Lower leg skin (tissue), 3 donors: ENCODE measurements around the gene GSTA3.
"Not testable (repeated sequence)": the region's sequence is repeated elsewhere in the genome, so short reads cannot be mapped to it uniquely, and the experiment has no call there.

Source experiments
- POLR2A ChIP-seq, 2 donors: fragments of 450-650 bp; IDR thresholded peaks; one replicate each; pipeline ENCODE4 v1.6.1; 2016 to 2017; ENCODE audit warnings: antibody characterized with exemption in 2 of 2, mild to moderate bottlenecking in 1 of 2, moderate library complexity in 1 of 2
- TF ChIP-seq, protein P1 (sequence below), 3 donors: fragments of 450-650 bp; IDR thresholded peaks; one replicate each; pipeline ENCODE4 v1.5.1; 2016; ENCODE audit warnings: antibody characterized with exemption in 3 of 3, mild to moderate bottlenecking in 3 of 3, moderate library complexity in 2 of 3

DNA sequence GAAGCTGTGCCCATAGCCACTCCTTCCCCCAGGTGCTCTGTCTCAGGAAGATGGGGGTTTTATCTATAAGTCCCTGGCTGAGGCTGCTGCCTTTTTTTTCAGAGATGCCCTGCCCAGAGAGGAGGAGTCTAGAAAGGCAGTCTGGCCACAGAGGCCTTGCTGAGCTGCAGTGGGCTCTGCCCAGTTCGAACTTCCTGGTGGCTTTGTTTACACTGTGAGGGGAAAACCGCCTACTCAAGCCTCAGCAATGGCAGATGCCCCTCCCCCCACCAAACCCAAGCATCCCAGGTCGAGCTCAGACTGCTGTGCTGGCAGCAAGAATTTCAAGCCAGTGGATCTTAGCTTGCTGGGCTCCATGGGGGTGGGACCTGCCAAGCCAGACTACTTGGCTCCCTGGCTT, 53.4 kb downstream of the GSTA3 start:
- TF ChIP-seq, protein P1, sequence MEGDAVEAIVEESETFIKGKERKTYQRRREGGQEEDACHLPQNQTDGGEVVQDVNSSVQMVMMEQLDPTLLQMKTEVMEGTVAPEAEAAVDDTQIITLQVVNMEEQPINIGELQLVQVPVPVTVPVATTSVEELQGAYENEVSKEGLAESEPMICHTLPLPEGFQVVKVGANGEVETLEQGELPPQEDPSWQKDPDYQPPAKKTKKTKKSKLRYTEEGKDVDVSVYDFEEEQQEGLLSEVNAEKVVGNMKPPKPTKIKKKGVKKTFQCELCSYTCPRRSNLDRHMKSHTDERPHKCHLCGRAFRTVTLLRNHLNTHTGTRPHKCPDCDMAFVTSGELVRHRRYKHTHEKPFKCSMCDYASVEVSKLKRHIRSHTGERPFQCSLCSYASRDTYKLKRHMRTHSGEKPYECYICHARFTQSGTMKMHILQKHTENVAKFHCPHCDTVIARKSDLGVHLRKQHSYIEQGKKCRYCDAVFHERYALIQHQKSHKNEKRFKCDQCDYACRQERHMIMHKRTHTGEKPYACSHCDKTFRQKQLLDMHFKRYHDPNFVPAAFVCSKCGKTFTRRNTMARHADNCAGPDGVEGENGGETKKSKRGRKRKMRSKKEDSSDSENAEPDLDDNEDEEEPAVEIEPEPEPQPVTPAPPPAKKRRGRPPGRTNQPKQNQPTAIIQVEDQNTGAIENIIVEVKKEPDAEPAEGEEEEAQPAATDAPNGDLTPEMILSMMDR (IDR thresholded peaks at IDR 0.05), result not testable (repeated sequence)
- TF ChIP-seq POLR2A (IDR thresholded peaks at IDR 0.05), result not testable (repeated sequence)
